ENCODE data around the gene WNT4. TPM values are rescaled to one million over a fixed set of nuclear protein-coding genes. Genes with fewer than 3 reads are reported as not detected.
A peak's percentile ranks its signal among the peaks of the same experiment; 100 is the strongest.

Gene WNT4
- total RNA-seq, 1 experiment from 2014 or later, result 0.70 TPM

DNA sequence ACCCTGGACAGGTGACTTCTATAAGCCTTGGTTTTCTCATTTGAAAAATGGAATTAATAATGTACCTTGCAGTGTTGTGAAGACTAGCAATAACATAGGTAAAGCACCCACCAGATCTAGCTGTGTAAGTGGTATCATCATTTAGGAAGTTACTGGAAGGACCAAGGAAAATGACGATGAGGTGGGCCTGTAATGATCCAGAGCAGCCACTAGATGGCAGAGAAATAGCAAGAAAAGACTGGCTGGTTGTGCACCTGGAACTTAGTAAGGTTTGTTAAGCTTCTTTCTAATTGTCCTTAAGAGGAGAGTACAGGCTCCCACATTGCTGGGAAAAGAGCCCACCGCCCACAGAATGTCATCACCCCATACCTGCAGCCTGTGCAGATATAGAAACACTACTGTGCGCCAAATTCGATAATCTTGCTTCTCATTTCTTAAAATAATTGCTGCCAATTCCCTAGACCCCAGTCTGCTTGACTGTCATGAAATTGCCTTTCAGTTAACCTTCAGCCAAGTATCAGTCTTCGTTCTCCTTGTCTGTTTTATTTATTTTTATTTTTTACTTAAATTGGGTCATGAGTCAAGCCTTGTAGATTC lies 37.2 kb downstream of the WNT4 start:
- H3K27me3 Mint-ChIP-seq (ENCODE audit: low read depth), result no peaks in the 10 kb centered on the region
- no peak for DNase-seq (ENCODE audit: low spot score)
- H3K27ac Mint-ChIP-seq, result no peak overlapping the region; the same call in 1 of the 2 replicates
- ChIA-PET CTCF (interaction anchor here (0.6 to 2.9 kb wide), 42 partner anchors 9 to 533 kb away, joined by 3 to 29 read pairs (median 4); partner anchors contain the start of gene WNT4), POLR2A (interaction anchor here (0.6 kb wide), 1 partner anchor 108 kb away, joined by 3 read pairs; no protein-coding TSS in a partner anchor)
- H3K4me1 Mint-ChIP-seq, result peaks cover 11% of the 10 kb centered on the region; the same call in 1 of the 2 replicates
- peaks cover 4% of the 10 kb centered on the region; the same call in 1 of the 2 replicates for H3K36me3 Mint-ChIP-seq
- TF ChIP-seq, protein P1, sequence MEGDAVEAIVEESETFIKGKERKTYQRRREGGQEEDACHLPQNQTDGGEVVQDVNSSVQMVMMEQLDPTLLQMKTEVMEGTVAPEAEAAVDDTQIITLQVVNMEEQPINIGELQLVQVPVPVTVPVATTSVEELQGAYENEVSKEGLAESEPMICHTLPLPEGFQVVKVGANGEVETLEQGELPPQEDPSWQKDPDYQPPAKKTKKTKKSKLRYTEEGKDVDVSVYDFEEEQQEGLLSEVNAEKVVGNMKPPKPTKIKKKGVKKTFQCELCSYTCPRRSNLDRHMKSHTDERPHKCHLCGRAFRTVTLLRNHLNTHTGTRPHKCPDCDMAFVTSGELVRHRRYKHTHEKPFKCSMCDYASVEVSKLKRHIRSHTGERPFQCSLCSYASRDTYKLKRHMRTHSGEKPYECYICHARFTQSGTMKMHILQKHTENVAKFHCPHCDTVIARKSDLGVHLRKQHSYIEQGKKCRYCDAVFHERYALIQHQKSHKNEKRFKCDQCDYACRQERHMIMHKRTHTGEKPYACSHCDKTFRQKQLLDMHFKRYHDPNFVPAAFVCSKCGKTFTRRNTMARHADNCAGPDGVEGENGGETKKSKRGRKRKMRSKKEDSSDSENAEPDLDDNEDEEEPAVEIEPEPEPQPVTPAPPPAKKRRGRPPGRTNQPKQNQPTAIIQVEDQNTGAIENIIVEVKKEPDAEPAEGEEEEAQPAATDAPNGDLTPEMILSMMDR (IDR thresholded peaks at IDR 0.05), result peak; percentile 72
- no peak for TF ChIP-seq RELA (CRISPR knock-in tag; IDR thresholded peaks at IDR 0.05; ENCODE audit: borderline replicate concordance)
- peak; percentile 60 for ATAC-seq
- no peaks in the 10 kb centered on the region for H3K9me3 Mint-ChIP-seq
- no peak overlapping the region for H3K4me3 Mint-ChIP-seq

DNA sequence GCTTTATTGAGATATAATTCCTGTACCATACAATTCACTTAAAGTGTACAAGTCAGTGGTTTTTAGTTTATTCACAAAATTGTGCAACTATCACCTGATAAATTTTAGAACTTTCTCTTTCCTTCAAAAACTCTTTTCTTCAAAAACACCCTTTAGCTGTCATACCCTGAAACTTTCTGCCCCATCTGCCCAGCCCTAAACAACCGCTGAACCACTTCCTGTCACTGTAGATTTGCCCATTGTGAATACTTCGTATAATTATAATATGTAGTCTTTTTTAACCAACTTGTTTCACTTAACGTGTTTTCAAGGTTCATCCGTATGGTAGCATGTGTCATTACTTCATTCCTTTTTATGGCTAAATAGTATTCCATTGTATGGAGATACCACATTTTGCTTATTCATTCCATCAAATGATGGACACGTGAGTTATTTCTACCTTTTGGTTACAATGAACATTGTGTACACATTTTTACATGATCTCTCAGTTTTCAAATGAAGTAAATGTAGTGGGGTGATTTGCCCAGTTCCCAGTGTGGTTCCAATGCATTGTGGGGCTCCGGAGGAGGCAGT lies 37.9 kb downstream of the WNT4 start:
- Mint-ChIP-seq H3K4me3 (no peak overlapping the region), H3K9me3 (no peaks in the 10 kb centered on the region), H3K4me1 (peaks cover 11% of the 10 kb centered on the region; the same call in 1 of the 2 replicates), H3K27me3 (ENCODE audit: low read depth) (no peaks in the 10 kb centered on the region), H3K36me3 (peaks cover 4% of the 10 kb centered on the region; the same call in 1 of the 2 replicates), H3K27ac (peak overlapping the region; percentile 75; the same call in 1 of the 2 replicates)
- ChIA-PET CTCF (interaction anchor here (0.8 to 2.9 kb wide), 34 partner anchors 10 to 534 kb away, joined by 3 to 29 read pairs (median 4); partner anchors contain the start of gene WNT4), POLR2A (no interaction called here)
- no peak for DNase-seq (ENCODE audit: low spot score)
- no peak for ATAC-seq
- TF ChIP-seq TCF7 (CRISPR knock-in tag; IDR thresholded peaks at IDR 0.05; ENCODE audit: low read depth), result no peak
- TF ChIP-seq JAZF1 (CRISPR knock-in tag; IDR thresholded peaks at IDR 0.05), result no peak
- no peak for TF ChIP-seq GRHL2 (CRISPR knock-in tag; IDR thresholded peaks at IDR 0.05; ENCODE audit: insufficient replicate concordance, severe bottlenecking)
- TF ChIP-seq ELF4 (CRISPR knock-in tag; IDR thresholded peaks at IDR 0.05; ENCODE audit: low read depth), result no peak
- no peak for TF ChIP-seq ZNF263 (CRISPR knock-in tag; IDR thresholded peaks at IDR 0.05; ENCODE audit: low read depth)
- TF ChIP-seq, protein P2, sequence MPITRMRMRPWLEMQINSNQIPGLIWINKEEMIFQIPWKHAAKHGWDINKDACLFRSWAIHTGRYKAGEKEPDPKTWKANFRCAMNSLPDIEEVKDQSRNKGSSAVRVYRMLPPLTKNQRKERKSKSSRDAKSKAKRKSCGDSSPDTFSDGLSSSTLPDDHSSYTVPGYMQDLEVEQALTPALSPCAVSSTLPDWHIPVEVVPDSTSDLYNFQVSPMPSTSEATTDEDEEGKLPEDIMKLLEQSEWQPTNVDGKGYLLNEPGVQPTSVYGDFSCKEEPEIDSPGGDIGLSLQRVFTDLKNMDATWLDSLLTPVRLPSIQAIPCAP (CRISPR knock-in tag; IDR thresholded peaks at IDR 0.05), result no peak
- TF ChIP-seq MXD4 (CRISPR knock-in tag; IDR thresholded peaks at IDR 0.05; ENCODE audit: borderline replicate concordance), result no peak
- TF ChIP-seq, protein P3, sequence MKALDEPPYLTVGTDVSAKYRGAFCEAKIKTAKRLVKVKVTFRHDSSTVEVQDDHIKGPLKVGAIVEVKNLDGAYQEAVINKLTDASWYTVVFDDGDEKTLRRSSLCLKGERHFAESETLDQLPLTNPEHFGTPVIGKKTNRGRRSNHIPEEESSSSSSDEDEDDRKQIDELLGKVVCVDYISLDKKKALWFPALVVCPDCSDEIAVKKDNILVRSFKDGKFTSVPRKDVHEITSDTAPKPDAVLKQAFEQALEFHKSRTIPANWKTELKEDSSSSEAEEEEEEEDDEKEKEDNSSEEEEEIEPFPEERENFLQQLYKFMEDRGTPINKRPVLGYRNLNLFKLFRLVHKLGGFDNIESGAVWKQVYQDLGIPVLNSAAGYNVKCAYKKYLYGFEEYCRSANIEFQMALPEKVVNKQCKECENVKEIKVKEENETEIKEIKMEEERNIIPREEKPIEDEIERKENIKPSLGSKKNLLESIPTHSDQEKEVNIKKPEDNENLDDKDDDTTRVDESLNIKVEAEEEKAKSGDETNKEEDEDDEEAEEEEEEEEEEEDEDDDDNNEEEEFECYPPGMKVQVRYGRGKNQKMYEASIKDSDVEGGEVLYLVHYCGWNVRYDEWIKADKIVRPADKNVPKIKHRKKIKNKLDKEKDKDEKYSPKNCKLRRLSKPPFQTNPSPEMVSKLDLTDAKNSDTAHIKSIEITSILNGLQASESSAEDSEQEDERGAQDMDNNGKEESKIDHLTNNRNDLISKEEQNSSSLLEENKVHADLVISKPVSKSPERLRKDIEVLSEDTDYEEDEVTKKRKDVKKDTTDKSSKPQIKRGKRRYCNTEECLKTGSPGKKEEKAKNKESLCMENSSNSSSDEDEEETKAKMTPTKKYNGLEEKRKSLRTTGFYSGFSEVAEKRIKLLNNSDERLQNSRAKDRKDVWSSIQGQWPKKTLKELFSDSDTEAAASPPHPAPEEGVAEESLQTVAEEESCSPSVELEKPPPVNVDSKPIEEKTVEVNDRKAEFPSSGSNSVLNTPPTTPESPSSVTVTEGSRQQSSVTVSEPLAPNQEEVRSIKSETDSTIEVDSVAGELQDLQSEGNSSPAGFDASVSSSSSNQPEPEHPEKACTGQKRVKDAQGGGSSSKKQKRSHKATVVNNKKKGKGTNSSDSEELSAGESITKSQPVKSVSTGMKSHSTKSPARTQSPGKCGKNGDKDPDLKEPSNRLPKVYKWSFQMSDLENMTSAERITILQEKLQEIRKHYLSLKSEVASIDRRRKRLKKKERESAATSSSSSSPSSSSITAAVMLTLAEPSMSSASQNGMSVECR (CRISPR knock-in tag; IDR thresholded peaks at IDR 0.05; ENCODE audit: borderline replicate concordance), result no peak
- no peak for TF ChIP-seq TEAD4 (CRISPR knock-in tag; IDR thresholded peaks at IDR 0.05)
- no peak for TF ChIP-seq ESRRA (CRISPR knock-in tag; IDR thresholded peaks at IDR 0.05; ENCODE audit: borderline replicate concordance)
- TF ChIP-seq, protein P4, sequence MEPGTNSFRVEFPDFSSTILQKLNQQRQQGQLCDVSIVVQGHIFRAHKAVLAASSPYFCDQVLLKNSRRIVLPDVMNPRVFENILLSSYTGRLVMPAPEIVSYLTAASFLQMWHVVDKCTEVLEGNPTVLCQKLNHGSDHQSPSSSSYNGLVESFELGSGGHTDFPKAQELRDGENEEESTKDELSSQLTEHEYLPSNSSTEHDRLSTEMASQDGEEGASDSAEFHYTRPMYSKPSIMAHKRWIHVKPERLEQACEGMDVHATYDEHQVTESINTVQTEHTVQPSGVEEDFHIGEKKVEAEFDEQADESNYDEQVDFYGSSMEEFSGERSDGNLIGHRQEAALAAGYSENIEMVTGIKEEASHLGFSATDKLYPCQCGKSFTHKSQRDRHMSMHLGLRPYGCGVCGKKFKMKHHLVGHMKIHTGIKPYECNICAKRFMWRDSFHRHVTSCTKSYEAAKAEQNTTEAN (CRISPR knock-in tag; IDR thresholded peaks at IDR 0.05), result no peak
- no peak for TF ChIP-seq FOXK1 (CRISPR knock-in tag; IDR thresholded peaks at IDR 0.05)
- TF ChIP-seq, protein P5, sequence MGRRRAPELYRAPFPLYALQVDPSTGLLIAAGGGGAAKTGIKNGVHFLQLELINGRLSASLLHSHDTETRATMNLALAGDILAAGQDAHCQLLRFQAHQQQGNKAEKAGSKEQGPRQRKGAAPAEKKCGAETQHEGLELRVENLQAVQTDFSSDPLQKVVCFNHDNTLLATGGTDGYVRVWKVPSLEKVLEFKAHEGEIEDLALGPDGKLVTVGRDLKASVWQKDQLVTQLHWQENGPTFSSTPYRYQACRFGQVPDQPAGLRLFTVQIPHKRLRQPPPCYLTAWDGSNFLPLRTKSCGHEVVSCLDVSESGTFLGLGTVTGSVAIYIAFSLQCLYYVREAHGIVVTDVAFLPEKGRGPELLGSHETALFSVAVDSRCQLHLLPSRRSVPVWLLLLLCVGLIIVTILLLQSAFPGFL (CRISPR knock-in tag; IDR thresholded peaks at IDR 0.05; ENCODE audit: borderline replicate concordance), result no peak
- TF ChIP-seq RORB (CRISPR knock-in tag; IDR thresholded peaks at IDR 0.05), result no peak
- TF ChIP-seq, protein P6, sequence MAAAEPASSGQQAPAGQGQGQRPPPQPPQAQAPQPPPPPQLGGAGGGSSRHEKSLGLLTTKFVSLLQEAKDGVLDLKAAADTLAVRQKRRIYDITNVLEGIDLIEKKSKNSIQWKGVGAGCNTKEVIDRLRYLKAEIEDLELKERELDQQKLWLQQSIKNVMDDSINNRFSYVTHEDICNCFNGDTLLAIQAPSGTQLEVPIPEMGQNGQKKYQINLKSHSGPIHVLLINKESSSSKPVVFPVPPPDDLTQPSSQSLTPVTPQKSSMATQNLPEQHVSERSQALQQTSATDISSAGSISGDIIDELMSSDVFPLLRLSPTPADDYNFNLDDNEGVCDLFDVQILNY (CRISPR knock-in tag; IDR thresholded peaks at IDR 0.05), result no peak
- TF ChIP-seq, protein P7, sequence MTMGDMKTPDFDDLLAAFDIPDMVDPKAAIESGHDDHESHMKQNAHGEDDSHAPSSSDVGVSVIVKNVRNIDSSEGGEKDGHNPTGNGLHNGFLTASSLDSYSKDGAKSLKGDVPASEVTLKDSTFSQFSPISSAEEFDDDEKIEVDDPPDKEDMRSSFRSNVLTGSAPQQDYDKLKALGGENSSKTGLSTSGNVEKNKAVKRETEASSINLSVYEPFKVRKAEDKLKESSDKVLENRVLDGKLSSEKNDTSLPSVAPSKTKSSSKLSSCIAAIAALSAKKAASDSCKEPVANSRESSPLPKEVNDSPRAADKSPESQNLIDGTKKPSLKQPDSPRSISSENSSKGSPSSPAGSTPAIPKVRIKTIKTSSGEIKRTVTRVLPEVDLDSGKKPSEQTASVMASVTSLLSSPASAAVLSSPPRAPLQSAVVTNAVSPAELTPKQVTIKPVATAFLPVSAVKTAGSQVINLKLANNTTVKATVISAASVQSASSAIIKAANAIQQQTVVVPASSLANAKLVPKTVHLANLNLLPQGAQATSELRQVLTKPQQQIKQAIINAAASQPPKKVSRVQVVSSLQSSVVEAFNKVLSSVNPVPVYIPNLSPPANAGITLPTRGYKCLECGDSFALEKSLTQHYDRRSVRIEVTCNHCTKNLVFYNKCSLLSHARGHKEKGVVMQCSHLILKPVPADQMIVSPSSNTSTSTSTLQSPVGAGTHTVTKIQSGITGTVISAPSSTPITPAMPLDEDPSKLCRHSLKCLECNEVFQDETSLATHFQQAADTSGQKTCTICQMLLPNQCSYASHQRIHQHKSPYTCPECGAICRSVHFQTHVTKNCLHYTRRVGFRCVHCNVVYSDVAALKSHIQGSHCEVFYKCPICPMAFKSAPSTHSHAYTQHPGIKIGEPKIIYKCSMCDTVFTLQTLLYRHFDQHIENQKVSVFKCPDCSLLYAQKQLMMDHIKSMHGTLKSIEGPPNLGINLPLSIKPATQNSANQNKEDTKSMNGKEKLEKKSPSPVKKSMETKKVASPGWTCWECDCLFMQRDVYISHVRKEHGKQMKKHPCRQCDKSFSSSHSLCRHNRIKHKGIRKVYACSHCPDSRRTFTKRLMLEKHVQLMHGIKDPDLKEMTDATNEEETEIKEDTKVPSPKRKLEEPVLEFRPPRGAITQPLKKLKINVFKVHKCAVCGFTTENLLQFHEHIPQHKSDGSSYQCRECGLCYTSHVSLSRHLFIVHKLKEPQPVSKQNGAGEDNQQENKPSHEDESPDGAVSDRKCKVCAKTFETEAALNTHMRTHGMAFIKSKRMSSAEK (CRISPR knock-in tag; IDR thresholded peaks at IDR 0.05; ENCODE audit: borderline replicate concordance), result no peak

Data from WTC11 (cell line).